SK-N-MC (cell line): Measurements from ENCODE around the gene GRM7.
A peak's percentile ranks its signal among the peaks of the same experiment; 100 is the strongest.

Source experiments
- DNase-seq: peaks from one replicate; pipeline ENCODE4 v3.0.0-alpha.2; 2011; ENCODE audit warnings: low read depth, low spot score
- H3K27ac ChIP-seq: fragments of 200-600 bp; sonication (generic); 2 replicates; pipeline ENCODE4 v1.5.1; 2016; ENCODE audit warnings: mixed run types
- H3K36me3 ChIP-seq: fragments of 200-600 bp; sonication (generic); 2 replicates; pipeline ENCODE4 v1.6.1; 2017; ENCODE audit warnings: antibody characterized with exemption, low read length, mixed read lengths; ENCODE audit not compliant: insufficient read depth
- H3K4me3 ChIP-seq: fragments of 200-600 bp; sonication (generic); 2 replicates; pipeline ENCODE4 v1.5.1; 2016
- H3K9ac ChIP-seq: fragments of 200-600 bp; sonication (generic); 2 replicates; pipeline ENCODE4 v1.8.0; 2017; ENCODE audit warnings: mixed run types, mixed read lengths; ENCODE audit not compliant: insufficient read length
- H3K9me3 ChIP-seq: fragments of 200-600 bp; sonication (generic); 2 replicates; pipeline ENCODE4 v1.6.1; 2017; ENCODE audit warnings: low read depth, mild to moderate bottlenecking, antibody characterized with exemption, low read length, moderate library complexity, mixed read lengths
- EZH2 ChIP-seq: fragments of 200-600 bp; sonication (generic); IDR thresholded peaks from one replicate; pipeline ENCODE4 v1.6.1; 2017; ENCODE audit warnings: antibody characterized with exemption
- FOXP2 ChIP-seq: optimal IDR thresholded peaks from 2 replicates; pipeline ENCODE3; 2011; ENCODE audit warnings: mild to moderate bottlenecking, moderate library complexity; ENCODE audit not compliant: insufficient read depth; ENCODE audit errors: extremely low read length, control extremely low read depth
- POLR2AphosphoS5 ChIP-seq: IDR thresholded peaks from 2 replicates; pipeline ENCODE4 v1.6.1; 2012; ENCODE audit warnings: mild to moderate bottlenecking, low read depth, low read length, borderline replicate concordance

The GRM7 gene

DNA sequence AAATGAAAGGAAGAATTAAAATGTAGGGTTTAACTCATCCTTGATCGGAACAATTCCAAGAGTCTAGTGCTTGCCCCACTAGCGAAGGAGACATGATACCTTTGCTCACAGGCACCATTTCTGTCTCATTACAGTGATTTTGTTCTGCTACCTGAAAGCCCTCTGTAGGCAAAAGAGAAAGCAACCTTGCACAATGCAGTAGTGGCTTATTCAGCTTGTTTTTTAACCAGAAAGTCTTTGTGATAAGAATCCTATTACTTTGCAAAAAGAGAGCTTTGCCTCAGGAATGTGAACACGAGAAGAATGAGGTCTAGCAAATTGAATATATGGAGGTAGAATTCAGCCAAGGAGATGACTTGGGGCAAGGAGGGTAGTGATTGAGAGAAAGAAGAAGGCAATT, 684.4 kb downstream of the GRM7 start:
- Histone ChIP-seq H3K9me3 (no peaks in the 10 kb centered on the region), H3K9ac (no peak overlapping the region), H3K4me3 (no peak overlapping the region), H3K27ac (no peak overlapping the region), H3K36me3 (no peaks in the 10 kb centered on the region)
- TF ChIP-seq EZH2 (no peak), POLR2AphosphoS5 (no peak), FOXP2 (no peak)
- DNase-seq: no peak

DNA sequence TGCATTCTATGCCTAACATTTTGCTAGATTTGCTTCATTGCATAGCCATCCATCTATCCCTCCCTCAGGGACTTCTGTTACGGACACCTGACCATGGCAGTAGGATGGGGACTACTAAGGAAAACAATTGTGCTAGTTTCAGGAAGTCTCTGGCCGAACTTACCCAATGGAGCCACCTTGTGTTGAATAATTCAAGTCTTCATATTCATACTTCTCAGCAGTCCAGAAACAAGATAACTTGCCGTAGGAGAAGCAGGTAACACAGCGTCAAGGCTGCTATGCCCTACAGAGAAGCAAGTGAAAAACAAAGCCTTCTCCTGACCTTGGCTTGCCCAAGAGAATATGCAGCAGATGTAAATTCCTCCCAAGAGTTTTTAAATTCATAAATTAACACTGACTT, 685.3 kb downstream of the GRM7 start:
- no peak overlapping the region for H3K4me3 ChIP-seq
- H3K36me3 ChIP-seq: no peaks in the 10 kb centered on the region
- H3K9ac ChIP-seq: no peak overlapping the region
- no peak for TF ChIP-seq POLR2AphosphoS5
- no peak for TF ChIP-seq FOXP2
- TF ChIP-seq EZH2: no peak
- H3K27ac ChIP-seq: no peak overlapping the region
- DNase-seq: no peak
- H3K9me3 ChIP-seq: no peaks in the 10 kb centered on the region

DNA sequence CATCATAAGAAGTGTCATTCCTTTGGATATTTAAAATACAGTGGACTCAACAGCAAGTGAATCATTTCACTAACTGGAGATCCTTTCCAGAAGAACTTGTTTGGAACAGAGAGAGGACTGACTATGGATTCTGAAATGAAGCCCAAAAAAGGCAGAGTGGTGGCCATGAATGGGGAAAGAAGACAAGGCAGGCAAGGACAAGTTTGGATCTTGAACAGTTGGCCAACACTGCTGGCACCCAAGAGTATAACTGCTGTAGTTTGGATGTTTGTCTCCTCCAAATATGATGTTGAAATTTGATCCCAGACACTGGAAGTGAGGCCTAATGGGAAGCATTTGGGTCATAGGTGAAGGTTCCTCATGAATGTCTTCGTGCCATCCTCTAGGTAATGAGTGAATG, 686.9 kb downstream of the GRM7 start:
- Histone ChIP-seq H3K4me3 (no peak overlapping the region), H3K36me3 (no peaks in the 10 kb centered on the region), H3K9me3 (no peaks in the 10 kb centered on the region), H3K27ac (no peak overlapping the region), H3K9ac (no peak overlapping the region)
- no peak for DNase-seq
- TF ChIP-seq EZH2 (no peak), FOXP2 (no peak), POLR2AphosphoS5 (no peak)

DNA sequence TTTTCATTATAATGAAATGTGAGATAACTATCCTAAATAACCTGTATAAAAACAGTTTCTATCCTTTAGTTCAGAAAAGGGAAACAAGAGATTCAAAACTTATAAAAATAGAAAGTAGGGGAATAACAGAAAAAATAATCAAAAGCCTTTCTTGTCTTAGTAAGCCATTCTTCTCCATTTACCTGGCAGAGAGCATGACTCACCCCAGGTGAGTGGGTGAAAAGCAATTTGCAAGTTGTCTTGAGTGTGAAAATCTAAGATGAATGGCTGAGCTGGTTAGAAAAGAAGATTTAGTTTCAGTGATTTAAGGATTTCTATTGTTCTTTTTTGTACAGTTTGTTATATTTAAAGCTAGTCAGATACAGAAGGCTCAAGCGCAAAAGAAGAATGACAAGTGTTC, 702.0 kb downstream of the GRM7 start:
- Histone ChIP-seq H3K4me3 (no peak overlapping the region), H3K36me3 (no peaks in the 10 kb centered on the region), H3K9ac (no peak overlapping the region), H3K9me3 (no peaks in the 10 kb centered on the region), H3K27ac (no peak overlapping the region)
- TF ChIP-seq POLR2AphosphoS5: no peak
- TF ChIP-seq FOXP2: no peak
- TF ChIP-seq EZH2: no peak
- no peak for DNase-seq

DNA sequence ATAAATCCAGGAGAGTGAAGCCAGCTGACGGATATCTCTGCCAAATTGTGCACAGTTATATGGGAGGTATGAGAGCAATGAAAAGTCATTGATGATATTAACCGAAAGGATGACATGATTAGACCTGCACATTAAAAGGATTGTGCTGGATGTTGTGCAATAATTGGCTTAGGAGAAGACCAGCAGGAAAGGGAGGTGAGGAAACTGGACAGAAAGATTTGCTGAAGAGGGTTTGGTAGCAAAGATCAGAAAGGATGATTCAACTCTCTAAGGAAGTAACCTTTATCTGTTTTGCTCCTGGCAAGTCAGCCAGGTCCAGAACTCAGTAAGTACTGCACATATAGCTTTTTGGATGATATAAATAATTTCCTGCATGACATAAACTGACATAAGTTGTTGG, 704.7 kb downstream of the GRM7 start:
- no peak overlapping the region for H3K27ac ChIP-seq
- H3K9ac ChIP-seq: no peak overlapping the region
- no peaks in the 10 kb centered on the region for H3K36me3 ChIP-seq
- no peaks in the 10 kb centered on the region for H3K9me3 ChIP-seq
- no peak for DNase-seq
- TF ChIP-seq EZH2 (no peak), POLR2AphosphoS5 (no peak), FOXP2 (no peak)
- no peak overlapping the region for H3K4me3 ChIP-seq

DNA sequence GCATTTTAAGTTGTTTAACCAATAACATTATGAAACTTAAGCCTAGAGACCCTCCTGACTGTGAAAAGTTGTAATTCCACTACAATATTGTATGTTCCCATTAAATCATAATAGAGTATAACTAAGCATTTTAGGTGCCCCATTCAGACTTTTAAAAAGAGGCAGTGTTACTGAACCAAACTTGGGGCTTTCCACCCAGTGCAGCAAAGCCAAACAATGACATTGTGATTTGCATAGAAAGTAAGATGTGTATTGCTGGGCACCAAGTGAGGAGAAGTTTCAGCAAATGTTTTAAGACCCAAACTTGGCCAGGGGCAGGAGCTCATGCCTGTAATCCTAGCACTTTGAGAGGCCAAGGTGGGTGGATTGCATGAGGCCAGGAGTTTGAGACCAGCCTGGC, 706.2 kb downstream of the GRM7 start:
- TF ChIP-seq EZH2 (no peak), POLR2AphosphoS5 (no peak), FOXP2 (no peak)
- Histone ChIP-seq H3K9ac (no peak overlapping the region), H3K9me3 (no peaks in the 10 kb centered on the region), H3K27ac (no peak overlapping the region), H3K36me3 (no peaks in the 10 kb centered on the region), H3K4me3 (no peak overlapping the region)
- DNase-seq: no peak

DNA sequence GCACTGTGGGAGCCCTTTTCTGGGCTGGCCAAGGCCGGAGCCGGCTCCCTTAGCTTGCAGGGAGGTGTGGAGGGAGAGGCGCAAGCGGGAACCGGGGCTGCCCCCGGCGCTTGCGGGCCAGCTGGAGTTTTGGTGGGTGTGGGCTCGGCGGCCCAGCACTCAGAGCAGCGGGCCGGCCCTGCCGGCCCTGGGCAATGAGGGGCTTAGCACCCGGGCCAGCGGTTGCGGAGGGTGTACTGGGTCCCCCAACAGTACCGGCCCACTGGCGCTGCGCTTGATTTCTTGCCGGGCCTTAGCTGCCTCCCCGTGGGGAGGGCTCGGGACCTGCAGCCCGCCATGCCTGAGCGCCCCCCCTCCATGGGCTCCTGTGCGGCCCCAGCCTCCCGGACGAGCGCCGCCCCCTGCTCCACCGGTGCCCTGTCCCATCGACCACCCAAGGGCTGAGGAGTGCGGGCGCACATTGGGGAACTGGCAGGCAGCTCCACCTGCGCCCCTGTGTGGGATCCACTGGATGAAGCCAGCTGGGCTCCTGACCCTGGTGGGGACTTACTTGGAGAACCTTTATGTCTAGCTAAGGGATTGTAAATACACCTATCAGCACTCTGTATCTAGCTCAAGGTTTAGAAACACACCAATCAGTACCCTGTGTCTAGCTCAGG, 707.7 kb downstream of the GRM7 start:
- no peak for DNase-seq
- Histone ChIP-seq H3K9ac (no peak overlapping the region), H3K4me3 (no peak overlapping the region), H3K27ac (no peak overlapping the region), H3K9me3 (no peaks in the 10 kb centered on the region), H3K36me3 (no peaks in the 10 kb centered on the region)
- TF ChIP-seq POLR2AphosphoS5: no peak
- TF ChIP-seq FOXP2: no peak
- TF ChIP-seq EZH2: no peak

DNA sequence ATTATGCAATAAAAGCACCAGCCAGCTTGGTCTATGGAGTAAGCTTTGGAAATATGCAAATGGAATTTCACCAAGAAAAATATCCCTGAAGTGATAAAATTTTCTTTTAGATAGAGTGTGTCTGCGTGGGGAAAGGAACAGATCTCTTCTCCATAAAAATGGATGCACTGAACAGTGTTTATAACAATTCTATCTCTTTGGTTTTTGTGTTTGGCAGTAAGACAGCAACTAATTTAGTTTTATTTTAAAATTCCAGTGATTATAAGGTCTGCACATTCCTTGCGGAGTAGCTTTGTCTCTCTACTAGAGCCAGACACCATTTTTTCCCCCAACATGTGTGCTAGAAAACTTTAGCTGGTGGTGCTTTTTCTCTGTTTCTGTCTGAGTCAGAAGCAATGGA, 712.4 kb downstream of the GRM7 start:
- H3K27ac ChIP-seq: peak overlapping the region; percentile 13; the same call in 1 of the 2 replicates
- no peak overlapping the region for H3K4me3 ChIP-seq
- no peaks in the 10 kb centered on the region for H3K36me3 ChIP-seq
- H3K9me3 ChIP-seq: no peaks in the 10 kb centered on the region
- TF ChIP-seq EZH2 (no peak), FOXP2 (no peak), POLR2AphosphoS5 (no peak)
- DNase-seq: no peak
- H3K9ac ChIP-seq: no peak overlapping the region

DNA sequence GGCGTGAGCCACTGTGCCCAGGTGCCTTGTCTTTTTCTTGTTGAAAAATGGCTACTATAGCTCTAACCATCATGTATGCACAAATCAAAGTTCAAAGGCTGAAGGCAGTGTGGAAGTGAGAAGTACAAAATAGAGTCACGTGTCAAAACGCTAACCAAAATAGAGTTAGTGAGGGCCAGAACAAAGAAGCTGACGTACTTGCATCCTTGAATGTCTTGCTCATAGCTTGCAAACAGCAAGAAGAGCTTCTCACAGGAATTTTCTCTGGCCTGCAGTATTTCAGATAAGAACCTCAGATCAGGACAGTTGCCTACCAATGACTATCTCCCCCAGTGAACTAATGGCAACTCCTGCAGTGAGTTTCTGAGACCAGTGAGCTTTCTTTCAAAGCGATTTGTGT, 713.5 kb downstream of the GRM7 start:
- H3K4me3 ChIP-seq: no peak overlapping the region
- H3K36me3 ChIP-seq: no peaks in the 10 kb centered on the region
- no peaks in the 10 kb centered on the region for H3K9me3 ChIP-seq
- TF ChIP-seq FOXP2 (no peak), POLR2AphosphoS5 (no peak), EZH2 (no peak)
- DNase-seq: no peak
- H3K9ac ChIP-seq: no peak overlapping the region
- H3K27ac ChIP-seq: no peak overlapping the region
